Trophoblast cell (in vitro differentiated cells and primary cell): ENCODE results near the gene CHRM1.

Experiments
- DNase-seq, 2 donors: peaks; one replicate each; pipeline ENCODE4 v3.0.0-alpha.2; 2016
- H2AFZ ChIP-seq: 2 replicates; pipeline ENCODE4 v1.6.1; 2013; ENCODE audit warnings: low read length, moderate library complexity, mild to moderate bottlenecking; ENCODE audit not compliant: insufficient read depth, poor library complexity
- H2AK5ac ChIP-seq: 2 replicates; pipeline ENCODE4 v1.6.1; 2013; ENCODE audit warnings: mild to moderate bottlenecking, low read length
- H2BK120ac ChIP-seq: 2 replicates; pipeline ENCODE4 v1.6.1; 2013; ENCODE audit warnings: low read length, mild to moderate bottlenecking, moderate library complexity; ENCODE audit not compliant: insufficient read depth, poor library complexity
- H2BK12ac ChIP-seq: 2 replicates; pipeline ENCODE4 v1.6.1; 2013; ENCODE audit warnings: mild to moderate bottlenecking, low read length, moderate library complexity
- H2BK5ac ChIP-seq: 2 replicates; pipeline ENCODE4 v1.6.1; 2013; ENCODE audit warnings: low read length, low read depth, moderate library complexity, mild to moderate bottlenecking; ENCODE audit not compliant: poor library complexity
- H3K14ac ChIP-seq: 2 replicates; pipeline ENCODE4 v1.6.1; 2013; ENCODE audit warnings: mild to moderate bottlenecking, low read length
- H3K18ac ChIP-seq: 2 replicates; pipeline ENCODE4 v1.6.1; 2013; ENCODE audit warnings: mild to moderate bottlenecking, low read length
- H3K23ac ChIP-seq: 2 replicates; pipeline ENCODE4 v1.6.1; 2013; ENCODE audit warnings: low read length
- H3K27ac ChIP-seq: 2 replicates; pipeline ENCODE4 v1.5.1; 2013; ENCODE audit warnings: low read depth, mild to moderate bottlenecking, inconsistent platforms, low read length, moderate library complexity
- H3K27me3 ChIP-seq: 2 replicates; pipeline ENCODE4 v1.6.1; 2013; ENCODE audit warnings: inconsistent platforms, mild to moderate bottlenecking, low read length, moderate library complexity; ENCODE audit not compliant: insufficient read depth
- H3K36me3 ChIP-seq, 2 experiments: 1 replicate in 1 of 2; 2 replicates in 1 of 2; pipeline ENCODE4 v1.6.1; 2013; ENCODE audit warnings: low read length in 2 of 2, mild to moderate bottlenecking in 2 of 2, moderate library complexity in 1 of 2; ENCODE audit not compliant: insufficient read depth in 2 of 2, control insufficient read depth in 1 of 2
- H3K4ac ChIP-seq: 2 replicates; pipeline ENCODE4 v1.6.1; 2013; ENCODE audit warnings: low read depth, mild to moderate bottlenecking, low read length, moderate library complexity
- H3K4me1 ChIP-seq, 2 experiments: 1 replicate in 1 of 2; 2 replicates in 1 of 2; pipeline ENCODE4 v1.6.1; 2013; ENCODE audit warnings: low read length in 2 of 2, mild to moderate bottlenecking in 2 of 2, moderate library complexity in 1 of 2; ENCODE audit not compliant: insufficient read depth in 2 of 2, control insufficient read depth in 1 of 2
- H3K4me2 ChIP-seq: 2 replicates; pipeline ENCODE4 v1.6.1; 2013; ENCODE audit warnings: inconsistent platforms, mild to moderate bottlenecking, low read length, moderate library complexity
- H3K4me3 ChIP-seq: 2 replicates; pipeline ENCODE4 v1.5.1; 2013; ENCODE audit warnings: mild to moderate bottlenecking, low read depth, low read length, inconsistent platforms
- H3K79me1 ChIP-seq: one replicate; pipeline ENCODE4 v1.6.1; 2013; ENCODE audit warnings: low read length
- H3K79me2 ChIP-seq: 2 replicates; pipeline ENCODE4 v1.6.1; 2013; ENCODE audit warnings: low read length, mild to moderate bottlenecking; ENCODE audit not compliant: control insufficient read depth, insufficient read depth, poor library complexity
- H3K9ac ChIP-seq: 2 replicates; pipeline ENCODE4 v1.6.1; 2013; ENCODE audit warnings: mild to moderate bottlenecking, low read length
- H3K9me3 ChIP-seq: 2 replicates; pipeline ENCODE4 v1.6.1; 2013; ENCODE audit warnings: low read depth, mild to moderate bottlenecking, control low read depth, inconsistent platforms, low read length; ENCODE audit not compliant: insufficient read depth
- H4K12ac ChIP-seq: 2 replicates; pipeline ENCODE4 v1.6.1; 2013; ENCODE audit warnings: low read depth, mild to moderate bottlenecking, low read length, moderate library complexity
- H4K8ac ChIP-seq: 2 replicates; pipeline ENCODE4 v1.6.1; 2013; ENCODE audit warnings: low read depth, mild to moderate bottlenecking, low read length, moderate library complexity
- H4K91ac ChIP-seq: one replicate; pipeline ENCODE4 v1.6.1; 2013; ENCODE audit warnings: low read depth, mild to moderate bottlenecking, low read length, moderate library complexity
- WGBS: extraction: QIAGEN DNeasy Blood & Tissue Kit; methylation state at CpG from one replicate; pipeline ENCODE4 v1.1.7; 2013; ENCODE audit warnings: missing lambda C conversion rate; ENCODE audit not compliant: insufficient read length, insufficient coverage; ENCODE audit errors: extremely low coverage; 5-methylcytosine and 5-hydroxymethylcytosine counted together

Gene CHRM1

GRCh38 chr11:62892077-62892922, 28.9 kb downstream of the CHRM1 start:
- Histone ChIP-seq H3K79me1 (peaks cover 7% of the 10 kb centered on the region), H2BK12ac (no peak overlapping the region), H4K12ac (no peak overlapping the region), H2BK120ac (no peak overlapping the region), H3K27me3 (no peaks in the 10 kb centered on the region), H3K36me3 (peaks cover 19 to 22% of the 10 kb centered on the region in 2 experiments), H2AFZ (no peak overlapping the region), H3K23ac (no peak overlapping the region), H2BK5ac (no peak overlapping the region), H2AK5ac (no peak overlapping the region), H3K79me2 (no peaks in the 10 kb centered on the region), H3K4me3 (no peak overlapping the region), H4K8ac (no peak overlapping the region), H4K91ac (no peak overlapping the region), H3K9me3 (no peaks in the 10 kb centered on the region), H3K4me2 (no peak overlapping the region), H3K4me1 (peaks cover 22 to 26% of the 10 kb centered on the region in 2 experiments), H3K9ac (no peak overlapping the region), H3K4ac (no peak overlapping the region), H3K27ac (no peak overlapping the region), H3K14ac (no peak overlapping the region), H3K18ac (no peak overlapping the region)
- no CpG with 5 or more reads among the region's 10 CpGs for WGBS
- no peak for DNase-seq

- Histone ChIP-seq H3K9ac (no peak overlapping the region), H3K79me2 (no peaks in the 10 kb centered on the region), H4K91ac (no peak overlapping the region), H4K8ac (no peak overlapping the region), H2BK12ac (no peak overlapping the region), H2BK120ac (no peak overlapping the region), H3K27me3 (no peaks in the 10 kb centered on the region), H2AK5ac (no peak overlapping the region), H3K36me3 (peaks cover 41 to 46% of the 10 kb centered on the region in 2 experiments), H3K4ac (no peak overlapping the region), H3K9me3 (no peaks in the 10 kb centered on the region), H3K14ac (no peak overlapping the region), H2AFZ (no peak overlapping the region), H2BK5ac (peak overlapping the region; percentile 32), H3K4me1 (peaks cover 26 to 29% of the 10 kb centered on the region in 2 experiments), H3K79me1 (peaks cover 7% of the 10 kb centered on the region), H4K12ac (no peak overlapping the region), H3K4me2 (peak overlapping the region; percentile 26), H3K27ac (peak overlapping the region; percentile 70), H3K4me3 (no peak overlapping the region), H3K18ac (no peak overlapping the region), H3K23ac (no peak overlapping the region)
- no CpG with 5 or more reads among the region's 11 CpGs for WGBS
- DNase-seq = peak; percentile 53 to 58
These were observed 31.4 kb downstream of the CHRM1 start for GRCh38 chr11:62889484-62890437.

- H4K91ac ChIP-seq = no peak overlapping the region
- peaks cover 48 to 52% of the 10 kb centered on the region in 2 experiments for H3K36me3 ChIP-seq
- H3K9ac ChIP-seq = no peak overlapping the region
- peak overlapping the region; percentile 26 for H3K4me2 ChIP-seq
- no peak overlapping the region for H4K12ac ChIP-seq
- no peaks in the 10 kb centered on the region for H3K79me2 ChIP-seq
- H4K8ac ChIP-seq = no peak overlapping the region
- H3K18ac ChIP-seq = no peak overlapping the region
- peaks cover 26 to 34% of the 10 kb centered on the region in 2 experiments for H3K4me1 ChIP-seq
- no peak overlapping the region for H2AK5ac ChIP-seq
- no peak overlapping the region for H3K4me3 ChIP-seq
- H3K14ac ChIP-seq = no peak overlapping the region
- H3K23ac ChIP-seq = no peak overlapping the region
- peak overlapping the region; percentile 32 for H2BK5ac ChIP-seq
- WGBS = no CpG with 5 or more reads among the region's 2 CpGs
- H2AFZ ChIP-seq = no peak overlapping the region
- H3K4ac ChIP-seq = no peak overlapping the region
- peak overlapping the region; percentile 70 for H3K27ac ChIP-seq
- no peak overlapping the region for H2BK120ac ChIP-seq
- H3K9me3 ChIP-seq = no peaks in the 10 kb centered on the region
- H2BK12ac ChIP-seq = no peak overlapping the region
- no peaks in the 10 kb centered on the region for H3K27me3 ChIP-seq
- peaks cover 7% of the 10 kb centered on the region for H3K79me1 ChIP-seq
- no peak for DNase-seq
These were observed 32.1 kb downstream of the CHRM1 start for GRCh38 chr11:62889126-62889483.

- Histone ChIP-seq H3K4ac (no peak overlapping the region), H3K79me1 (peaks cover 9% of the 10 kb centered on the region), H2BK12ac (no peak overlapping the region), H2AK5ac (no peak overlapping the region), H4K12ac (no peak overlapping the region), H2BK120ac (no peak overlapping the region), H3K4me3 (no peak overlapping the region), H3K9me3 (no peaks in the 10 kb centered on the region), H3K27me3 (no peaks in the 10 kb centered on the region), H4K91ac (no peak overlapping the region), H3K4me2 (peak overlapping the region; percentile 15), H3K27ac (peak overlapping the region; percentile 70), H4K8ac (no peak overlapping the region), H3K14ac (no peak overlapping the region), H3K36me3 (peaks cover 53 to 59% of the 10 kb centered on the region in 2 experiments), H3K4me1 (peaks cover 28 to 38% of the 10 kb centered on the region in 2 experiments), H3K9ac (no peak overlapping the region), H3K79me2 (peaks cover 1% of the 10 kb centered on the region), H2BK5ac (peak overlapping the region; percentile 28), H3K18ac (no peak overlapping the region), H3K23ac (no peak overlapping the region), H2AFZ (no peak overlapping the region)
- no peak for DNase-seq
- no CpG with 5 or more reads among the region's 14 CpGs for WGBS
These were observed 32.8 kb downstream of the CHRM1 start for GRCh38 chr11:62888406-62888805.
